KMS-11 (cell line): ENCODE data around the gene PPFIBP2.
A peak's percentile ranks its signal among the peaks of the same experiment; 100 is the strongest.

Experiments used
- H2AFZ ChIP-seq: fragments of 200-600 bp; sonication (generic); 2 replicates; pipeline ENCODE4 v1.6.1; 2016; ENCODE audit warnings: antibody characterized with exemption, mixed run types, low read depth
- H3K27ac ChIP-seq: fragments of 200-600 bp; sonication (generic); 2 replicates; pipeline ENCODE4 v1.6.1; 2016; ENCODE audit warnings: mild to moderate bottlenecking, mixed run types
- H3K27me3 ChIP-seq: fragments of 200-600 bp; sonication (generic); 2 replicates; pipeline ENCODE4 v1.6.1; 2017; ENCODE audit warnings: mild to moderate bottlenecking, low read depth, mixed run types, moderate library complexity; ENCODE audit not compliant: insufficient read depth
- H3K36me3 ChIP-seq: fragments of 200-600 bp; sonication (generic); 2 replicates; pipeline ENCODE4 v1.6.1; 2017; ENCODE audit warnings: mild to moderate bottlenecking, mixed run types; ENCODE audit not compliant: insufficient read depth
- H3K4me1 ChIP-seq: fragments of 200-600 bp; sonication (generic); 2 replicates; pipeline ENCODE4 v1.6.1; 2016; ENCODE audit warnings: mild to moderate bottlenecking, low read depth, mixed run types; ENCODE audit not compliant: poor library complexity, severe bottlenecking
- H3K4me2 ChIP-seq: fragments of 200-600 bp; sonication (generic); 2 replicates; pipeline ENCODE4 v1.7.0; 2016; ENCODE audit warnings: mild to moderate bottlenecking, mixed run types
- H3K4me3 ChIP-seq: fragments of 200-600 bp; sonication (generic); IDR thresholded peaks from 2 replicates; pipeline ENCODE4 v1.6.1; 2017; ENCODE audit warnings: low read depth, low read length, mixed read lengths; ENCODE audit not compliant: insufficient read depth
- H3K79me2 ChIP-seq: fragments of 200-600 bp; sonication (generic); 2 replicates; pipeline ENCODE4 v1.6.1; 2016; ENCODE audit warnings: low read depth, mixed run types; ENCODE audit not compliant: insufficient read depth
- H3K9ac ChIP-seq: fragments of 200-600 bp; sonication (generic); 2 replicates; pipeline ENCODE4 v1.6.1; 2016; ENCODE audit warnings: mild to moderate bottlenecking, mixed run types
- H4K20me1 ChIP-seq: fragments of 200-600 bp; sonication (generic); 2 replicates; pipeline ENCODE4 v1.6.1; 2016; ENCODE audit warnings: mild to moderate bottlenecking, mixed run types; ENCODE audit not compliant: insufficient read depth
- CTCF ChIP-seq: fragments of 200-600 bp; sonication (generic); conservative IDR thresholded peaks from 2 replicates; pipeline ENCODE4 v1.6.1; 2017; ENCODE audit warnings: low read depth, mild to moderate bottlenecking, antibody characterized with exemption, low read length, moderate library complexity, mixed read lengths

The PPFIBP2 gene

GRCh38 chr11:7691759-7692350, 178.1 kb downstream of the PPFIBP2 start:
- H4K20me1 ChIP-seq = no peaks in the 10 kb centered on the region
- no peak overlapping the region for H3K27ac ChIP-seq
- no peak overlapping the region for H3K4me3 ChIP-seq
- H3K79me2 ChIP-seq = no peaks in the 10 kb centered on the region
- TF ChIP-seq CTCF = no peak
- H3K4me1 ChIP-seq = peaks cover 9% of the 10 kb centered on the region
- no peaks in the 10 kb centered on the region for H3K36me3 ChIP-seq
- H3K27me3 ChIP-seq = no peaks in the 10 kb centered on the region
- H3K9ac ChIP-seq = no peak overlapping the region
- no peak overlapping the region for H3K4me2 ChIP-seq
- no peak overlapping the region for H2AFZ ChIP-seq

- Histone ChIP-seq H3K27ac (no peak overlapping the region), H3K79me2 (no peaks in the 10 kb centered on the region), H3K9ac (no peak overlapping the region), H3K27me3 (no peaks in the 10 kb centered on the region), H2AFZ (no peak overlapping the region), H3K4me3 (no peak overlapping the region), H4K20me1 (no peaks in the 10 kb centered on the region), H3K4me1 (peaks cover 9% of the 10 kb centered on the region), H3K4me2 (no peak overlapping the region), H3K36me3 (no peaks in the 10 kb centered on the region)
- no peak for TF ChIP-seq CTCF
Measured at GRCh38 chr11:7692426-7692825, 178.6 kb downstream of the PPFIBP2 start.

- Histone ChIP-seq H3K9ac (peak overlapping the region; percentile 15; the same call in 1 of the 2 replicates), H3K4me2 (peak overlapping the region; percentile 78), H3K36me3 (no peaks in the 10 kb centered on the region), H2AFZ (peak overlapping the region; percentile 78; the same call in 1 of the 2 replicates), H3K27me3 (no peaks in the 10 kb centered on the region), H3K79me2 (no peaks in the 10 kb centered on the region), H3K4me3 (no peak overlapping the region), H4K20me1 (no peaks in the 10 kb centered on the region), H3K4me1 (peaks cover 9% of the 10 kb centered on the region), H3K27ac (no peak overlapping the region)
- TF ChIP-seq CTCF = no peak
Measured at GRCh38 chr11:7694235-7694634, 180.4 kb downstream of the PPFIBP2 start.

GRCh38 chr11:7696424-7696823, 182.6 kb downstream of the PPFIBP2 start:
- no peaks in the 10 kb centered on the region for H3K36me3 ChIP-seq
- no peak for TF ChIP-seq CTCF

More at GRCh38 chr11:7696424-7696823, 182.6 kb downstream of the PPFIBP2 start:
- no peak overlapping the region for H3K4me3 ChIP-seq
- no peak overlapping the region for H3K4me2 ChIP-seq
- no peaks in the 10 kb centered on the region for H4K20me1 ChIP-seq
- H3K4me1 ChIP-seq = peaks cover 9% of the 10 kb centered on the region
- H3K27me3 ChIP-seq = no peaks in the 10 kb centered on the region
- no peak overlapping the region for H3K9ac ChIP-seq
- H3K79me2 ChIP-seq = no peaks in the 10 kb centered on the region
- H2AFZ ChIP-seq = no peak overlapping the region
- H3K27ac ChIP-seq = no peak overlapping the region
